Kidney epithelial cell (primary cell): ENCODE measurements around the gene PTPRS. TPM values are rescaled to one million over a fixed set of nuclear protein-coding genes. Genes with fewer than 3 reads are reported as not detected.

Source experiments
- DNase-seq: peaks from one replicate; pipeline ENCODE4 v3.0.0-alpha.2; 2010; ENCODE audit warnings: low read depth
- H3K27me3 ChIP-seq: 2 replicates; pipeline ENCODE4 v1.6.0; 2011; ENCODE audit warnings: low read length; ENCODE audit not compliant: control insufficient read depth, insufficient read depth
- H3K36me3 ChIP-seq: 2 replicates; pipeline ENCODE4 v1.5.1; 2011; ENCODE audit warnings: low read length; ENCODE audit not compliant: control insufficient read depth, insufficient read depth
- H3K4me3 ChIP-seq: 2 replicates; pipeline ENCODE4 v1.5.1; 2011; ENCODE audit warnings: low read depth, mild to moderate bottlenecking, control low read depth, low read length
- total RNA-seq: library from RNA; depleted of rRNA; stranded (reverse); fragments of >200 nt; gene quantifications from 2 replicates; pipeline ENCODE4 v1.2.3, GENCODE V29; 2015
- TF ChIP-seq, protein P1 (sequence below): IDR thresholded peaks from 2 replicates; pipeline ENCODE4 v1.5.1; 2011; ENCODE audit warnings: mild to moderate bottlenecking, moderate library complexity, low read length, control low read depth, inconsistent platforms; ENCODE audit not compliant: insufficient read depth, poor library complexity, severe bottlenecking

Gene PTPRS
- total RNA-seq, 1 donor from 2014 or later: 58.2 TPM

DNA sequence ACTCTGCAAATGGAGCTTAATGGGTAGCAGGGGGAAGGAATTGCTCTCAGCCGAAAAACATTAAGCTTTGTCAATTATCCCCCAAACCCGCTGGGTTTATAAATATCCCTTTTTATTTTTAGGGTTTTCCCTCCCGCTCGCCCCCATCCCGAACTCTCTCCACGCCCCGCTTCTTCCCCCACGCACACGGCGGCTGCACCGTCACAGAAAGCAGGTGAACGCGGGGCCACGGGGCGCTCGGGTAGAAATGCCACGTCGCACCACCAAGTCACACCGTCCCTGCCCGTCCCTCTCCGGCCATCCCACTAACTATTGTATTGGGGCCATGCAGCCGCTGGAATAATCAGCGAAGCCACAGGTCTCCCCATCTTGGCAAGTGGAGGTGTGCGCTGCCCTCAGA is 3.5 kb downstream of the PTPRS start:
- H3K27me3 ChIP-seq: peaks cover 54% of the 10 kb centered on the region
- H3K4me3 ChIP-seq: no peak overlapping the region
- H3K36me3 ChIP-seq: no peaks in the 10 kb centered on the region
- TF ChIP-seq, protein P1, sequence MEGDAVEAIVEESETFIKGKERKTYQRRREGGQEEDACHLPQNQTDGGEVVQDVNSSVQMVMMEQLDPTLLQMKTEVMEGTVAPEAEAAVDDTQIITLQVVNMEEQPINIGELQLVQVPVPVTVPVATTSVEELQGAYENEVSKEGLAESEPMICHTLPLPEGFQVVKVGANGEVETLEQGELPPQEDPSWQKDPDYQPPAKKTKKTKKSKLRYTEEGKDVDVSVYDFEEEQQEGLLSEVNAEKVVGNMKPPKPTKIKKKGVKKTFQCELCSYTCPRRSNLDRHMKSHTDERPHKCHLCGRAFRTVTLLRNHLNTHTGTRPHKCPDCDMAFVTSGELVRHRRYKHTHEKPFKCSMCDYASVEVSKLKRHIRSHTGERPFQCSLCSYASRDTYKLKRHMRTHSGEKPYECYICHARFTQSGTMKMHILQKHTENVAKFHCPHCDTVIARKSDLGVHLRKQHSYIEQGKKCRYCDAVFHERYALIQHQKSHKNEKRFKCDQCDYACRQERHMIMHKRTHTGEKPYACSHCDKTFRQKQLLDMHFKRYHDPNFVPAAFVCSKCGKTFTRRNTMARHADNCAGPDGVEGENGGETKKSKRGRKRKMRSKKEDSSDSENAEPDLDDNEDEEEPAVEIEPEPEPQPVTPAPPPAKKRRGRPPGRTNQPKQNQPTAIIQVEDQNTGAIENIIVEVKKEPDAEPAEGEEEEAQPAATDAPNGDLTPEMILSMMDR: no peak
- DNase-seq: no peak

DNA sequence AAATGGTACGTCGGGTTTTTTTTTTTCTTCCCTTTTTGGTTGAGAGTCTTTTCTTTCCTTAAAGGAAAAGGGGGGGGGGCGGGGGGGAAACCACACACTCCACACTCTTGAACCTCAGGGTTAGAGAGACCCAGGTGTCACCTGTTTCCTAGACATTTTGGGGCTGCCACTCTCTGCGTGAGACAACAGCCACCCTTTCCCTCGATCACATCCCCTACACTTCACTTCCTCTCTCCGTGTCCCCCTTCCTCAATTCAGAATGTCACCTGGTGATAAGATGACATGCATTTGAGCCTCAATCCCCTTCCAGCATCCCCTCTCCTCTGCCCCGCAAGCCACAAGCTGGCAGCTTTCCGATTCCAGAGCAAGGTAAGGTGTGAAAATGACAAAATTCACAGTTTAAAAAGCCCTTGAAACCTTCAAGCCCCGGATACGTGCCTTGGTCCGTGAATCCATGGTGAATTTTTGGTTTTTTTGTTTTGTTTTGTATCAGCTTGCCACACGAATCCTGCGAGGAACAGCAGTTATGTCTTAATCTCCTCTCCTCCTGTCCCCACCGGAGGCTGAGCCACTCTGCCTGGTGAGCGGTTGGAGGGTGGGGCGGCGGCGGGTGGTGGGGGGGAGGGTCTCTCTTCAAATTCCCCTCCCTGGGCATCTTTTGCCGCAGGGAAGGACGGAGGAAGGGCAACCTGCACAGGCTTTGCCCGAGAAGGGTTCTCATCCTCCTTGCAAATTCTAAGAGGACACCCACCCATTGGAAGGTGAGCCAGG is 4.2 kb downstream of the PTPRS start:
- DNase-seq: no peak
- Histone ChIP-seq H3K27me3 (peaks cover 54% of the 10 kb centered on the region), H3K4me3 (no peak overlapping the region), H3K36me3 (no peaks in the 10 kb centered on the region)
- TF ChIP-seq, protein P1: no peak

DNA sequence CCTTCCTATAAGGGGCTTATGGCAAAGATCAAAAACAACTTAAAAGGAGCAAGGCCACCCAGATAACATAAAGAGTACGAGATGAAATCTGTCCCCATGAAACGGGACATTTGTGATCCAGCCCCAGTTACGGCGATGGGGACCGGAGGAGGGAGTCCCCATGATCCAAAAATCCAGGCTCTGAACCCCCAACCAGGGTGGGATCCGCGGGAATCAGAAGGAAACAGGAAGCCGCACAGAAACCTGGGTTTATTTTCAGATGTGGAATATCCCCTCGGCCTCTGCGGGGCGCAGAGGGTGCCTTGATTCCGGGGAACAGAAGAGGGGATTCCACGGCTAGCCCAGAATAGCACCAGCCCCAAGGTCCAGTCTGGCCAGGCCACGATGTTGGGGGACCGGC is 5.0 kb downstream of the PTPRS start:
- TF ChIP-seq, protein P1: no peak

DNA sequence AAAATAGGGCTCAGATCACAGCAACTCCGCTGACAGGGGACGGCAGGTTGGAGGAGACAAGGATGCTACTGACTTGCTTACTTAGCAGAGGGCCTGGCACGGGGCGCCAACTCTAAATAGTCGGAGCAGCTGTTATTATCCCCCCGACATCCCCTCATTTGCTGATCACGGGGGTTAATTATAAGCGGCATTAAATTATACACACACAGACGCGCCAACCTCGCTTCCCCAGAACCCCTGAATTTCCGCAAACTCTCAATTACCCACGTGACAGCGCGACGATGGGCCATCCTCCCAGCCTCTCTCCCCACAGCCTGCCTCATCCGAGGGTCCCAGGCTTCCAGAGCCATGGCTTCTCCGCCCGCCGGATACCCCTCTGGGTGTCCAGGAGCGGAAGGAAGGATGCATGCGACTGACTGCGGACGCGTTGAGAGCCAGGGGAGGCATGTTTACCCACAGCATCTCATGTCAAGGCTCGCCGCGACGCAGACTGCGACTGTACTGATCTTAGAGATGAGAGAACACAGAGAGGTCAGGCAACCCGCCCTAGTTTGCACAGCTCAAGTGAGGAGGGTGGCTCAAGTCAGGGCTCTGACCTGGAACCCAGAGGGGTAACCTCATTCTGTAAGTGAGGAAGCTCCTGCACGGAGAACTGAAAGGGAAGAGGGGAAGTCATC is 5.7 kb downstream of the PTPRS start:
- H3K27me3 ChIP-seq: peaks cover 54% of the 10 kb centered on the region
- TF ChIP-seq, protein P1: no peak
- no peak overlapping the region for H3K4me3 ChIP-seq
- no peak for DNase-seq
- no peaks in the 10 kb centered on the region for H3K36me3 ChIP-seq

More for the DNA sequence above, 5.0 kb downstream of the PTPRS start:
- H3K36me3 ChIP-seq: no peaks in the 10 kb centered on the region
- H3K4me3 ChIP-seq: no peak overlapping the region
- DNase-seq: no peak
- peaks cover 54% of the 10 kb centered on the region for H3K27me3 ChIP-seq

DNA sequence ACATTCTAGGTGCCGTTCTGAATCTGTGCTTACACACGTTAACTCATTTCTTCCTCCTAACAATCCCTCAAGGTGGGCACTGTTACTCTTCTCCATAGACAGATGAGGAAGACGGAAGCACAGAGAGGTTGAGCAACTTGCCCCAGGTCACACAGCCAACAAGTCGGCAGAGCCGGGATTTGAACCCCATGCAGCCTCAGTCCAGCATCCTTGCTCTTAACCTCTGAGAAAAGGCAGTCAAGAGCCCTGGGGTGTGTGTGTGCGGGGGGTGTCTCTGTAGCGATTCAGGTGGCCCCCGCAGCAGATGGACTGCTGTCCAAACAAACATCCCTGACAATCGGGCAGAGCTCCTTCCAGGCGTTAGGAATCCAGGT is 6.3 kb downstream of the PTPRS start:
- TF ChIP-seq, protein P1: no peak
- DNase-seq: no peak
- Histone ChIP-seq H3K4me3 (no peak overlapping the region), H3K27me3 (peaks cover 48% of the 10 kb centered on the region), H3K36me3 (no peaks in the 10 kb centered on the region)
